Eye (tissue), 1 donor: ENCODE measurements around the gene BOK.
A peak's percentile ranks its signal among the peaks of the same experiment; 100 is the strongest.

Source experiments
- DNase-seq: peaks from one replicate; pipeline ENCODE4 v3.0.0-alpha.2; 2015

The BOK gene

DNA sequence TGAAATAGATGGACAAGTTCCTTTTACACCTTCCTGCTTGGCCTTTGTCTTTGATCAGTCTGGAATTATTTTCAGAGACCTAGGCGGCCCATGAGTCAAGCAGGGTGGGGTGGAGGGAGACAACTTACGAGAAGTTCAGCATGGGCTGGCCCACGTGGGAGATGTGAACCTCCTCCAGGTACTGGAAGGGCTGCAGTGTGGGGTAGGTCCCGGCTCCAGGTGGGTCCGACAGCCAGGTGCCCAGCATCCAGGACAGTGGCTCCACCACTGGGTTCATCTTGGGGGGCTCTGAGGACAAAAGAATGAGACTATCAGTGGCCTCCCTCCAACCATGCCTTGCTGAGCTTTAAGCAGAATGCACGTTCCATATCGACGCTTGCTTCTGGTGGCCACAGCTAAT is 47.6 kb downstream of the BOK start:
- no peak for DNase-seq

DNA sequence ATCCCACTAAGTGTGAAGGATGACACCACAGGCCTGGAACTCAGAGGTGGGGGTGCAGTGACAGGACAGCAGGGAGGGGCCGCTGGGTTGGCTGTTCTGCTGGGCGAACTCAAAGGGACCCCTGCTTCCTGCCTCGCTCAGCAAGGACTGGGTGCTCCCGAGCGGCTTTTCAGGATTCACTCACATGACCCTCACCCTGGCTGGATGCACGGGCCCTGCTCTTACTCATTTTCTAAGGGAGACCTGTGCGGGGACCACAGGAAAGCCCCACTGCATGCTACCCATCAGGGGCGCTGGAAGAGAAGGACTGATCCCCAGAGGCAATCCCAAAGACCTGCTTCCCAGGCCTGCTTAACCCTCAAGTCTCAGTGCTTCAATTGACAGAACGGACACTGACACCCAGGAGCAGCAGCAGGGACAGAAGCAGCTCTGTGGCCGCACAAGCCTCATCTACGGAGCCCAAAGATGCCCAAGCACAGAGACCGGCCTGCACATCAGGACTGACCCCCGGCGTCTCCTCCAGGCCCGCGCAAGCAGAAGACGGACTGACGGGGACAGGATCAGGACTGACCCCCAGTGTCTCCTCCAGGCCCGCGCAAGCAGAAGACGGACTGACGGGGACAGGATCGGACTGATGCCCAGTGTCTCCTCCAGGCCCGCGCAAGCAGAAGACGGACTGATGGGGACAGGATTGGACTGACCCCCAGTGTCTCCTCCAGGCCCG is 48.8 kb downstream of the BOK start:
- DNase-seq = no peak

DNA sequence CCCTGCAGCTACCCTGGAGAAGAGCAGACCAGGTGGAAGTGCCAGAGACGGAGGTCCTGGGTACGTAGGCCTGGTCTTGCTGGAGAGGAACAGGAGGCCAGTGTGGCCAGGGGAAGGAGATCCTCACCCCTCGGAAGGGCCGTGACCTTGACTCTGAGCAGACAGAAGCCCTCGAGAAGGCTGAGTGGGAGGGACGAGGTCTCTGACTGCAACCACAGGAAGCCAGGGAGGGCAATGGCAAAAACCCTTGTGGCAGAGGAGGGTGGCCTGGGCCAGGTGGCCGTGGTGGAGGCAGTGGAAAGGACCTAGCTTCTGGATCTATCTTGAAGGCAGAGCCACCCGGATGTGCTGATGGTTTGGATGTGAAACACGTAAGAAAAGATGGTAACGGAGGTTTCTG is 50.3 kb downstream of the BOK start:
- no peak for DNase-seq

DNA sequence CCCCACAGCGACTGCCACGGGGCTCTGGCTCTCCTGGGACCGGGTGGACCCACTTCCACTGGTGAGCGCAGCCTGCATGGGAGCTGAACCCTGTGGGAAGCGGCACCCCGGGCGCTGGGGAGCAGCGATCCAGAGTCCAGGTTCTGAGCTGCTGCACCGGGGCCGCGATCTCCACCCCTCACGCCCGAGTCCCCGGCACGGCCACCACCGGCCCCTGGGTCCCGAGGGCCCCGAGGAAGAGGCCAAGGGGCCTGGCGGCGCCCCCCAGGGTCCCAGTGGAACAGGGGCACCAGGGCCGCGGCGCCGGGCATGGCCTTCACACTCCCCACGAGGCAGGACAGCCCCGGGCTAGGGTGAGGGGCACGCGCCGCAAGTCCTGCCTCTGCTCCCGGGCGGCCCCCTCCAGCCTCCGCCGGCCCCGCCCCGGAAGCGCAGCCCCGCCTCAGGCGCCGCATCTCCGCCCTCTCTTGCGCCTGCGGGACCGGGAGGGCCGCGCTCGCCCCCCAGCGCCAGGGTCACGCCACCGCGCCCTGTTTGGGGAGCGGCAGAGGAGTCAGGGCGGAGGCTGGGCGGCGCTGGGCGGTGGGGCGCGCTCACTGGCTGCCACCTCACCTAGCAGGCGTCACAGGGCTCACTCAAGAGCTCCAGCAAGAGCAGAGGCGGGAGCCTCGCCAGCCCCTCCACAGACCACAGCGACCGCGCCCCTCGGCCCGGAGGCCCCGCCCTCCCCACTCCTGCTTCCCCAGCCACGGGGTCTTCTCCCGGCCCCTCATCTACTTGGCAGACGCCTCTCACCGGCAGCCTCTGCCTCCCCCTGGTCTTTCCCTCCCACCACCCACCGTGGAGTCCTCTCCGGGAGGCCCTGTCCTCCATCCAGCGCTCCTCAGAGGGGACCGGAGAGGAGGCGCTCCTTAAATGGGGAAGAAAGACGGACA is 51.6 kb downstream of the BOK start:
- DNase-seq = peak; percentile 90

DNA sequence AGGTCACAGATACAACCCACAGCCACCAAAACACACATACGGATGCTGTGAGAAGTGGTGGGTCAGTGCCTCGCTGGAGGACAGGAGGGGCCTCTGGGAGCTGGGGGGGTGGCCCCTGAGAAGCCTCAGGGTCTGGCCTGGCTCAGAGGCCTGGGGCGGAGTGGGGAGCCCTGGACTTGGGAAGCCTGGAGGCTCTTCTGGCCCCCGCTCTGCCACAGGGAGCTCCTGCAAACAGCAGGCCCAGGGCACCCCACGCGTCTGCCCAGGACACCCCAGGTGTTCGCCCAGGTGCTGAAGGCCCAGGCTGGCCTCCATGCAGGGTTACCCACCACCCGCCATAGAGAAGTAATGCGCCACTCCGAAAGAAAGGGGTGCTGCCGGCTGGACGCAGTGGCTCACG is 52.5 kb downstream of the BOK start:
- DNase-seq = no peak

DNA sequence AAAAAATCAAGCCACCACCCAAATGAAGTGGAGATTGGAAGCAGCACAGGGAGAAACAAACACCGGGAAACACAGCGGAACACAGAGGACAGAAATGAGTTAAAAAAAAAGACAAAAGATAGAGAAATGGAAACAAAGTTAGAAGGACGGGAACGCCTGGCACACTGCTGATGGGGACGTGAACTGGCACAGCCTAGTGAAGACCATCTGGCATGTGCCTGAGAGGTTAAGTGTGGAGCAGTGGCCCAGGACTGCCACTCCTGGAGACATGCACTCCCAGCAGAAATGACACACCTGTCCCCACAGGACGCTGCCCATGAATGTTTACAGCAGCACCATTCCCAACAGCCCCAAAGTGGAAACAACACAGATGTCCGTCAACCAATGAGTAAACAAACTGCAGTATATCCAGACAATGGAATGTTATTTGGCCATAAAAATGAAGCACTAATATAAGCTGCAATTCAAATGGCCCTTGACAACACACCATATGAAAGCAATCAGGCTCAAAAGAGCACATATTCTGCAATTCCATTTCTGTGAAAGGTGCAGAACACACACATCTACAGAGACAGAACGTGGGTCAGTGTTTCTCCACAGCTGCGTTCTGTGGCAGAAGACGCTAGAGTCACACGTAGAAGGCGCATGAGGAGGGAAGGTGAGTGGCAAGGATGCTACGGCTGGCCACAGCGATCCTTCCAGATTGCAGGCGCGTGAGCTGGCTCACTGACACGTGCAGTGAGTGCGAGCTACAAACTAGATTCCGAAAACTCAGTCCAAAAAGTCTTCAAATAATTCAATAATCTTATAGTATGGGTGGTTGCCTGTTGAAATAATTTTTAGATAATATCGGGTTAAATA is 53.8 kb downstream of the BOK start:
- peak; percentile 17 for DNase-seq

DNA sequence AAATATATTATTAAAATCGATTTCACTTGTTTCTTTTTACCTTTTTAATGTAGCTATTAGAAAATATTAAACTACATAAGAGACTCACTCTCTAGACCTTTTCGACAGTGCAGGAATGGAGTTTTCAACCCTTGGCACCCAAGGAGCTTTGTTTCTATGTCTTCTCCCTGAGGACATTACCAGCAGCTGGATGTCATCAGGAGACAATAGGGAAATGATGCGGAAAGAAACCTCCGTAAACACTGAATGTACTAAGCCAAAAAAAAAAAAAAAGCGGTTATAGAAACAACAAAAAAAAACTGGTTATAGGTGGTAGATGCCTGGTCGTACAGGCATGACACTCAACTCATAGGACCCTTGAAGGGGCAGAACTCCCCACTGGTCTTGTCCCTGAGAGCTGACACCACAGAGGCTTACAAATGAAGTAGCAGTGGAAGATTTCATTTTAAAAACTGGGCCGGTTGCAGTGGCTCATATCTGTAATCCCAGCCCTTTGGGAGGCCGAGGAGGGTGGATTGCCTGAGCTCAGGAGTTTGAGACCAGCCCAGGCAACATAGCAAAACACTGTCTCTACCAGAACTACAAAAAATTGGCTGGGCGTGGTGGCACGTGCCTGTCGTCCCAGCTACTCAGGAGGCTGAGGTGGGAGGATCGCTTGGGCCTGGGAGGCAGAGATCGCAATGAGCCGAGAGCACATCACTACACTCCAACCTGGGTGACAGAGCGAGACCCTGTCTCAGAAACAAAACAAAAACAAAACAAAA is 54.7 kb downstream of the BOK start:
- DNase-seq = peak; percentile 63

DNA sequence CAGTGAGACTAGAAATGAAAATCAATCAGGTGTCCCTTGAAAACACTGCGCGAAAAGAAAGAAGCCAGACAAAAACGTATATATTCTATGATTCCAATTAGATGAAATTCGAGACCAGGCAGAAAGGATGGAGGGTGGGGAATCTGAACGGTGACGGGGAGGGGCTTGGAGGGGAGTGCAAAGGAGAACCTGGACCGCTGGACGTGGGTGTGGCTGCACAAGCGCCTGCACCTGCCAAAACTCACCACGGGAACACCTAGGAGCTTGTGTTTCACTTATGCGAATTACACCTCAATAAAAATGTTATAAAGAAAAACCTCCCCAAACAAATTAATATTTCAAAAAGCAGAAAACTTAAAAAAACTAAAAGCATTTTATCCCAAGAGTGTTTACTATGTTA is 56.5 kb downstream of the BOK start:
- no peak for DNase-seq

DNA sequence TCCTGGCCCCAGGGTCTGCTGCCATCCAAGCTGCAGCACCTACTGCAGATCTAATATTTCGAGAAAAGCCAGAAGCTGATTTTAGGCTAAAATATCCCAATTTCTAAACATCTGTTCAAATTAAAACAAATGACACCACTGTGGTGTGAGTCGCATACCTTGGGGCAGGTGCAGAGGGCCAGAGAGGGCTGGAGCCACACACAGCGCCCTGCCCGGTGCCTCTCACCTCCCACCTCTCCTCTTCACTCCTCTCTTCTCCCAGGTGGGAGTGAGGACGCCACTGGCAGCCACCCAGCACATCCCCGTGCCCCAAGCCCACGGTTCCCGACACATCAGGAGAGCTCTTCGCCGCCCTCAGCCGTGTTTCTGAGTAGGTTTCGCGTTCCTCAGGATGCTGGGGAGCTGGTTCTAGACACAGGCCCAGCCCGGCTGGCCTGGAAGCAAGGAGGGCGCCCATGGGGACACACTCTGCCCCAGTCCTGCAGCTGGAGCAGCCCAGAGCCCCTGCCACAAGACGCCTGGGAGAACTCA is 57.0 kb downstream of the BOK start:
- DNase-seq = no peak

DNA sequence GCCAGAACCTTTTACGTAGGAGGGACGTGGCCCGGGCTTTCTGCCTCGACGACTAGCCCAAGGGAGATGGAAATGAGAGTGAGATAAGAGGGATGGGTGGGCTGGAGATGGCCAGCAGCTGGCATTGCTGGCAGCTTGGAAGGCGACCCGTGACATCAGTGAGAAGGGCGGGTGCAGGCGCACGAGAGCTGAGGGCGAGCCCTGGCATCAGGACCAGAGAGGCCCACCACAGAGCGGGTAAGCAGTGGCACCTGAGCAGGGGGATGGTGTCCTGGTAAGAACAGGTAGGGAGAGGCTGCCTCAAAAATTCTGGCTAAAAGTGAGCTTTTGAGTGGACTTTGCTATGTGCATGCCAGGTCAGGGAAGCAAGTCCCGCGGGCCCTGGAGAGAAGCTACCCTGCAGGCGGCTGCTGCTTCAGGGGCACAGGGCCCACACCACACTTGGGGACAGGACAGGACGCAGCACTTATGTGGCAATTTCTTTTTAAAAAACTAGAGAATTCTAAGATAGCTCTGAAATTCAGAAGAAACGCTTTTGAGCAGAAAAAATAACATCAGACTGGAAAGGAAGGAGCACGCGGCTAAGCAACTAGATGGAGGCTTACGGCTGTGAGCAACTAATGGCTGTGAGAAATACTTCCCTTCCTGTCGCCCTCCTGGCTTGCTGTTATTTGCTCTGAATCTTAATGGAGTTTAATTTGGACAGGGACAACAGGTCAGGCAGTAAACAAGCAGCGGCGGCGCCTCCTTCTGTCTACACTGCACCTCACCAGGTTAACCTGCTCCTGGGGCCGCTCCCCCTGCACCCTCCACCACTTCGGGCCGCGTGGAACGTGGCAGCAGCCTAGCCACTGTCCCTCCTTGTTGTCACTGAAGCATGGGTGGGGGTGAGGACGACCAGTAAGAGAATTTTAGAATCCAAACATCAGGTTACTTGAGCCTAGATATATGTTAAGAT is 57.9 kb downstream of the BOK start:
- DNase-seq = no peak

DNA sequence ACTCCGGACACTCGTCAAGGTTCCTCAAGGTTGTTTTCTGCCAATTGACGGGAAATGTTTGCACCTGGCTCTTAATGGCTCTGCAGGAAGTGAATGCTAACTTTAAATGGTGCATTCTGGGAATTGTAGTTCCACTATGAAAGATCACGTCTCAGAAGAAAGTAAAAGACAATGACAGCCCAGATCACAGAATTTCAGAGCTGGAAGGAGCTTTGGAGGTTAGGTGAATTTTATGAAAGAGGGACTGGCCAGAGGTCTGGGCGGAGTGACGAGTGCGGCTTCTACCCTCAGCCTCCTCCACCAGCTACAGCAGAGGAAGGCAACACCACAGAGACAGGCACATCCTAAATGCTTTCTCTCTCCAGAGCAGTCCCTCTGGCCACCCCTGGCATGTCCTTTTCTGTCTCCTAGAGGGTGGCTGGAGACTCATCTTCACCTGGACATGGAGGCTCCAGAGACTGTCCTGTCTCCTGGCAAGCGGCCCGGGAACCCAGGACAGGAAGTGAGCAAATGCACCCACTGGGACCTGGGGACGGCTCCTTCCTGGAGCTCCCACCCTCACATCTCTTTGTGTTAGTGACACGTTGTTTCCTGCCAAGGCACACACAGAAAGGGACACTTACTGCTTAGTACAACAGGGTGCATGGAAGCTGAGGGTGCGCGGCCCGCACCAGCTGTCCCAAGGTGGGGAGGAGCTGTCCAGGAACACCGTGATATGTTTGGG is 59.0 kb downstream of the BOK start:
- peak; percentile 48 for DNase-seq

DNA sequence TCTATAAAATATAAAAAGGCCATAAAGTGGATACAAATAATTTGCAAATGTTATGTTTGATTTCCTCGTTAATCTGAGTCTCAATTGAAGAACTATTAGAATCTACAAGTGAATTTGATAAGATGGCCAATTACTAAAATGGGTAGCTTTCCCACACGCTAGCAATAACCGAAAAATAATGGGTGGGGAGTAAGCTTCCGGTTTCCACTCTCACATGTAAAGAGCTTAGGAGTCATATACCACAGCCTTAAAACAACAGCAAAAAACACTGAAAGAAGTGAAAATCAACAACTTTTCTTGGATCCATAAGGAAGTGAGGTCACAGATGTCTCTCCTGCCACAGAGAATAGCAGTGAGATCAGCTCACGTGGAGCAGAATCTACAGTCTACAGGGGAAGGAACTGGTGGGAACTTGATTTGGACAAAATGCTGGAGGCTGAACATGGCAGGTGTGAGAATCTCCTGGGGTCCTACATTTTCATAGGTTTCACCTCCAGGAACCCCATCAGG is 59.8 kb downstream of the BOK start:
- no peak for DNase-seq

DNA sequence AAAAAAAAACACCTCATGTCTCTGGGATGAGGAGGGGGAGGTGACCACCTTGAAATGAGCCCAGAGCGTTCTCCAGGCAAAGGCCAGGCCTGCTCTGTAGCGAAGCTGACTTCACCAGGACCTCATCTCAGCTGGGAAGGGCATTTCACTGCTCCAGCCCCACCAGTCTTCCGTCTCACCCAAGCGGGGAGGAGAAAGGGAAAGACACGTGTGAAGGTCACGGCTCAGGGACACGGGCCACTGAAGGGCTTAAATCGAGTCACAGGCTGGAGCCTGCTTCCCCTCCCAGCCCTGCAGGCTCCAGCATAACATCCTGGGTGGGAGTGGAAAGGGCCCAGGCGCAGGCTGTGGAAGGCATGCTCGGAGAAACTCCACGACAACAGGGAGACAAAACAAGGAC is 60.3 kb downstream of the BOK start:
- DNase-seq = no peak

DNA sequence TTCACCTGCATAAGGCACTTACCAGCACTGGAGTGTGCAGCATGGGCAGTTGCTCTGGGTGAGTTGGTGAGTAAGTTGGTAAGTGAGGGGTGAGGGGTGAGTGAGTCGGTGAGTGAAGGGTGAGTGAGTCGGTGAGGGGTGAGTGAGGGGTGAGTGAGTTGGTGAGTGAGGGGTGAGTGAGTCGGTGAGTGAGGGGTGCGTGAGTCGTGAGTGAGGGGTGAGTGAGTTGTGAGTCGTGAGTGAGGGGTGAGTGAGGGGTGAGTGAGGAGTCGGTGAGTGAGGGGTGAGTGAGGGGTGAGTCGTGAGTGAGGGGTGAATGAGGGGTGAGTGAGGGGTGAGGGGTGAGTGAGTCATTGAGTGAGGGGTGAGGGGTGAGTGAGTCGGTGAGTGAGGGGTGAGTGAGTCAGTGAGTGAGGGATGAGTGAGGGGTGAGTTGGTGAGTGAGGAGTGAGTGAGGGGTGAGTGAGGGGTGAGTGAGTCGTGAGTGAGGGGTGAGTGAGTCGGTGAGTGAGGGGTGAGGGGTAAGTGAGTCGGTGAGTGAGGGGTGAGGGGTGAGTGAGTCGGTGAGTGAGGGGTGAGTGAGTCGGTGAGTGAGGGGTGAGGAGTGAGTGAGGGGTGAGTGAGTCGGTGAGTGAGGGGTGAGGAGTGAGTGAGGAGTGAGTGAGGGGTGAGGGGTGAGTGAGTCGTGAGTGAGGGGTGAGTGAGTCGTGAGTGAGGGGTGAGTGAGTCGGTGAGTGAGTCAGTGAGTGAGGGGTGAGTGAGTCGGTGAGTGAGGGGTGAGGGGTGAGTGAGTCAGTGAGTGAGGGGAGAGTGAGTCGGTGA is 61.3 kb downstream of the BOK start:
- no peak for DNase-seq

DNA sequence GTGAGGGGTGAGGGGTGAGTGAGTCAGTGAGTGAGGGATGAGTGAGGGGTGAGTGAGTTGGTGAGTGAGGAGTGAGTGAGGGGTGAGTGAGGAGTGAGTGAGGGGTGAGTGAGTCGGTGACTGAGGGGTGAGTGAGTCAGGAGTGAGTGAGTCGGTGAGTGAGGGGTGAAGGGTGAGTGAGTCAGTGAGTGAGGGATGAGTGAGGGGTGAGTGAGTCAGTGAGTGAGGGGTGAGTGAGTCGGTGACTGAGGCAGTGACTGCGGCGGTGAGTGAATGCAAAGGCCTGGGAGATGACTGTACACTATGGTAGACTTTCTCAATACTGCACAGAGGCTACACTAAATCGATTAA is 61.8 kb downstream of the BOK start:
- no peak for DNase-seq
